OCI-LY7 (cell line): ENCODE results near the gene TRIM22. TPM values are rescaled to one million over a fixed set of nuclear protein-coding genes. Genes with fewer than 3 reads are reported as not detected.

Experiments
- BruUV-seq: library from RNA; stranded (reverse); fragments of 400-500 nt; replicated peaks from 2 replicates; lab custom pipeline; 2021; lab: Mats Ljungman, UMichigan
- CTCF ChIA-PET: fragments of 300-600 bp; sonication (Branson Sonifier 250); formaldehyde crosslinking; loops from one replicate; lab custom pipeline; 2022; ENCODE audit warnings: antibody characterized with exemption; ENCODE audit not compliant: unreplicated experiment; lab: Charles Lee
- POLR2A ChIA-PET: fragments of 300-600 bp; sonication (Branson Sonifier 250); formaldehyde crosslinking; loops from one replicate; lab custom pipeline; 2022; ENCODE audit warnings: antibody characterized with exemption; lab: Charles Lee
- DNase-seq: peaks from one replicate; pipeline ENCODE4 v3.0.0-alpha.2; 2015; ENCODE audit warnings: low spot score
- H2AFZ ChIP-seq: fragments of 200-600 bp; sonication (generic), shearing (Covaris generic); 2 replicates; pipeline ENCODE4 v1.6.1; 2014; ENCODE audit warnings: mild to moderate bottlenecking, antibody characterized with exemption, low read length, moderate library complexity
- H3K27ac ChIP-seq: fragments of 200-600 bp; sonication (generic); 2 replicates; pipeline ENCODE4 v1.5.1; 2014; ENCODE audit warnings: mixed run types, low read depth, mild to moderate bottlenecking, moderate library complexity, low read length, inconsistent platforms; ENCODE audit not compliant: poor library complexity, severe bottlenecking
- H3K36me3 ChIP-seq: fragments of 200-600 bp; sonication (generic); 2 replicates; pipeline ENCODE4 v1.6.1; 2014; ENCODE audit warnings: mild to moderate bottlenecking, antibody characterized with exemption, low read length, moderate library complexity, mixed read lengths; ENCODE audit not compliant: insufficient read depth
- H3K4me1 ChIP-seq: fragments of 200-600 bp; sonication (generic); 2 replicates; pipeline ENCODE4 v1.5.1; 2014; ENCODE audit warnings: mild to moderate bottlenecking, low read length; ENCODE audit not compliant: insufficient read depth, poor library complexity, severe bottlenecking
- H3K4me2 ChIP-seq: fragments of 200-600 bp; sonication (generic); 2 replicates; pipeline ENCODE4 v1.6.1; 2014; ENCODE audit warnings: mild to moderate bottlenecking, low read length
- H3K4me3 ChIP-seq: fragments of 200-600 bp; sonication (generic); 2 replicates; pipeline ENCODE4 v1.5.1; 2014; ENCODE audit warnings: mild to moderate bottlenecking, low read depth, low read length; ENCODE audit not compliant: poor library complexity, severe bottlenecking
- H3K79me2 ChIP-seq: fragments of 200-600 bp; sonication (generic); 2 replicates; pipeline ENCODE4 v1.6.1; 2016; ENCODE audit warnings: low read depth, mild to moderate bottlenecking, low read length, moderate library complexity, mixed read lengths; ENCODE audit not compliant: insufficient read depth
- H3K9me2 ChIP-seq: fragments of 200-600 bp; sonication (generic); 2 replicates; pipeline ENCODE4 v1.6.1; 2016; ENCODE audit warnings: mild to moderate bottlenecking, low read length, mixed read lengths; ENCODE audit not compliant: insufficient read depth
- H3K9me3 ChIP-seq: fragments of 200-600 bp; sonication (generic); 2 replicates; pipeline ENCODE4 v1.6.1; 2014; ENCODE audit warnings: mild to moderate bottlenecking, mixed run types, low read length, mixed read lengths
- H4K20me1 ChIP-seq: fragments of 200-600 bp; sonication (generic); 2 replicates; pipeline ENCODE4 v1.6.1; 2014; ENCODE audit warnings: mild to moderate bottlenecking, antibody characterized with exemption, low read length, moderate library complexity, mixed read lengths; ENCODE audit not compliant: insufficient read depth
- EZH2phosphoT487 ChIP-seq: fragments of 200-600 bp; sonication (generic); IDR thresholded peaks from 2 replicates; pipeline ENCODE4 v1.6.1; 2018; ENCODE audit warnings: low read depth, borderline replicate concordance, mild to moderate bottlenecking, mixed run types, antibody characterized with exemption, low read length, moderate library complexity, mixed read lengths
- intact Hi-C: fragments of 100-400 bp; cut with micrococcal nuclease; formaldehyde crosslinking; loops from one replicate; pipeline ENCODE4 v1.10.0; 2022; ENCODE audit not compliant: unreplicated experiment
- total RNA-seq, 2 experiments: library from RNA; depleted of rRNA in 1 of 2; stranded (reverse); fragments of >200 nt in 1 of 2; shearing (Covaris generic) in 1 of 2; gene quantifications; 2 replicates each; pipeline ENCODE4 v1.2.3, GENCODE V29; 2014 to 2022
- TF ChIP-seq, protein P1 (sequence below): fragments of 200-600 bp; sonication (generic); conservative IDR thresholded peaks from 2 replicates; pipeline ENCODE4 v1.5.1; 2014; ENCODE audit warnings: mild to moderate bottlenecking, antibody characterized with exemption, low read length, moderate library complexity, mixed read lengths

Gene TRIM22
- total RNA-seq, 2 experiments from 2014 or later: 28.5 to 41.6 TPM

DNA sequence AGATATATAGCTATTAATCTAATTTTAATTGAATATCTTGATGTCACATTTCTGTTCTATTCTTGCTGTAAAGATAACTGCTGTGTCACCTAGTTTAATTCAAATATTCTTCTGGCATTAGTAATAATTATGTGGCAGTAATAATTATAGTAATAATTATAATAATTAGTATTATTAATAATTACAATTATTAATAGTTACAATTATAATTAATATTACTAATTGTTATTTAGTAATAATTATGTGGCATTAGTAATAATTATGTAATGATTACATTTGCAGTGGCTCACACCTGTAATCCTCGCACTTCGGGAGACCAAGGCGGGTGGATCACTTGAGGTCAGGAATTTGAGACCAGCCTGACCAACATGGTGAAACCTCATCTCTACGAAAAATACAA lies 3.2 kb upstream of the TRIM22 start:
- DNase-seq: no peak
- Histone ChIP-seq H3K9me2 (no peaks in the 10 kb centered on the region), H3K27ac (no peak overlapping the region), H3K36me3 (no peaks in the 10 kb centered on the region), H3K4me3 (no peak overlapping the region), H4K20me1 (no peaks in the 10 kb centered on the region), H2AFZ (no peak overlapping the region), H3K4me2 (no peak overlapping the region), H3K79me2 (peaks cover 21% of the 10 kb centered on the region; the same call in 1 of the 2 replicates), H3K4me1 (peaks cover 22% of the 10 kb centered on the region), H3K9me3 (no peaks in the 10 kb centered on the region)
- ChIA-PET CTCF (no interaction called here), POLR2A (interaction anchor here (0.9 to 1.0 kb wide), 2 partner anchors 26 to 410 kb away, joined by 3 to 5 read pairs; no protein-coding TSS in a partner anchor)
- no TSS peak for BruUV-seq
- intact Hi-C loops: loop anchor here (10.0 kb wide), 1 partner anchor 548 kb away; the partner anchor contains the start of genes CNGA4 and FHIP1B
- no peak for TF ChIP-seq EZH2phosphoT487
- TF ChIP-seq, protein P1, sequence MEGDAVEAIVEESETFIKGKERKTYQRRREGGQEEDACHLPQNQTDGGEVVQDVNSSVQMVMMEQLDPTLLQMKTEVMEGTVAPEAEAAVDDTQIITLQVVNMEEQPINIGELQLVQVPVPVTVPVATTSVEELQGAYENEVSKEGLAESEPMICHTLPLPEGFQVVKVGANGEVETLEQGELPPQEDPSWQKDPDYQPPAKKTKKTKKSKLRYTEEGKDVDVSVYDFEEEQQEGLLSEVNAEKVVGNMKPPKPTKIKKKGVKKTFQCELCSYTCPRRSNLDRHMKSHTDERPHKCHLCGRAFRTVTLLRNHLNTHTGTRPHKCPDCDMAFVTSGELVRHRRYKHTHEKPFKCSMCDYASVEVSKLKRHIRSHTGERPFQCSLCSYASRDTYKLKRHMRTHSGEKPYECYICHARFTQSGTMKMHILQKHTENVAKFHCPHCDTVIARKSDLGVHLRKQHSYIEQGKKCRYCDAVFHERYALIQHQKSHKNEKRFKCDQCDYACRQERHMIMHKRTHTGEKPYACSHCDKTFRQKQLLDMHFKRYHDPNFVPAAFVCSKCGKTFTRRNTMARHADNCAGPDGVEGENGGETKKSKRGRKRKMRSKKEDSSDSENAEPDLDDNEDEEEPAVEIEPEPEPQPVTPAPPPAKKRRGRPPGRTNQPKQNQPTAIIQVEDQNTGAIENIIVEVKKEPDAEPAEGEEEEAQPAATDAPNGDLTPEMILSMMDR: no peak

DNA sequence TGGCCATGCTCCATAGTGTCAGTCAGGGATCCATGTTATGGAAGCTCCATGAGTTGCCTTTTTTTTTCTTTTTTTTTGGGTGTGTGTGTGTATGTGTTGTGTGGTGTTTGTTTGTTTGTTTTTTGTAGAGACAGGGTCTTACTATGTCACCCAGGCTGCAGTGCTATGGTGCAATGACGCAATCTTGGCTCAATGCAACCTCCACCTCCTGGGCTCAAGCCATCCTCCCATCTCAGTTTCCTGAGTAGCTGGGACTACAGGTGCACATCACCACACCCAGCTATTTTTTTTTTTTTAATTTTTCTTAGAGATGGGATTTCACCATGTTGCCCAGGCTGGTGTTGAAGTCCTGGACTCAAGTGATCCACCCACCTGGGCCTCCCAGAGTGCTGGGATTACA lies 1.1 kb upstream of the TRIM22 start:
- Histone ChIP-seq H3K4me3 (no peak overlapping the region), H3K4me1 (peaks cover 29% of the 10 kb centered on the region), H2AFZ (peak overlapping the region; percentile 73; the same call in 1 of the 2 replicates), H3K79me2 (peaks cover 33% of the 10 kb centered on the region; the same call in 1 of the 2 replicates), H3K36me3 (no peaks in the 10 kb centered on the region), H3K27ac (peak overlapping the region; percentile 89), H3K4me2 (peak overlapping the region; percentile 85; the same call in 1 of the 2 replicates), H4K20me1 (no peaks in the 10 kb centered on the region), H3K9me2 (no peaks in the 10 kb centered on the region), H3K9me3 (no peaks in the 10 kb centered on the region)
- DNase-seq: no peak
- intact Hi-C loops: loop anchor here (10.0 kb wide), 1 partner anchor 546 kb away; the partner anchor contains the start of genes CNGA4 and FHIP1B
- no TSS peak for BruUV-seq
- POLR2A ChIA-PET: interaction anchor here (0.6 to 4.9 kb wide), 4 partner anchors 10 to 292 kb away, joined by 3 to 26 read pairs (median 6); no protein-coding TSS in a partner anchor
- TF ChIP-seq, protein P1: no peak
- no peak for TF ChIP-seq EZH2phosphoT487
- CTCF ChIA-PET: no interaction called here

DNA sequence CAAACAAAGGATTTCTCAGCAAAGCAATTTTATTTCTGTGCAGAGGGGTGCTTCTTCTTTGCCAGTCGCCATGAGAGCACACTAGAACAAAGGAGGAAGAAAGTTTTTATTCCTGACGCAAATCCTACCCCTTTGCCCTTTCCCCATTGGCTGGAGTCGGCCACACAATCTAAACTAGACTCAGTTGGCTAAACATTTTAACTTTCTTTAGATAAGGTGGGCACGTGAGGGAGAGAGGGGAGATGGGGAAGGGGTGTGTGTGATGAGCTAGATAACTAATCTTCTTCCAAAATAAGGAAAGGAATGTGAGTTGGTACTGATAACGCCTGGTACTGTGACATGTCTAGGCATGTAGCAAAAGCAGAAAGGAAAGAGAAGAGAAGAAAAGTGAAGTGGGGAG lies 626 bp downstream of the TRIM22 start:
- ChIA-PET POLR2A (interaction anchor here (1.1 to 4.9 kb wide), 5 partner anchors 11 to 66 kb away, joined by 3 to 26 read pairs (median 6); partner anchors contain the start of gene TRIM34), CTCF (no interaction called here)
- Histone ChIP-seq H3K4me3 (peak overlapping the region; percentile 72), H3K27ac (peak overlapping the region; percentile 89), H3K9me3 (no peaks in the 10 kb centered on the region), H3K4me2 (peak overlapping the region; percentile 85), H2AFZ (peak overlapping the region; percentile 73; the same call in 1 of the 2 replicates), H4K20me1 (no peaks in the 10 kb centered on the region), H3K9me2 (no peaks in the 10 kb centered on the region), H3K36me3 (peaks cover 3% of the 10 kb centered on the region; the same call in 1 of the 2 replicates), H3K79me2 (peaks cover 26% of the 10 kb centered on the region; the same call in 1 of the 2 replicates), H3K4me1 (peaks cover 21% of the 10 kb centered on the region)
- no TSS peak for BruUV-seq
- TF ChIP-seq, protein P1: no peak
- no peak for TF ChIP-seq EZH2phosphoT487
- intact Hi-C loops: no loop called here
- DNase-seq: no peak
